NCI-H146 treated with DMSO at 0.1 percent for 48 hours (cell line): ENCODE data around the gene SHANK1.

Experiments
- DNase-seq: peaks from one replicate; lab custom pipeline; 2025; ENCODE audit not compliant: unreplicated experiment; lab: John Stamatoyannopoulos, UW

SHANK1 gene

DNA sequence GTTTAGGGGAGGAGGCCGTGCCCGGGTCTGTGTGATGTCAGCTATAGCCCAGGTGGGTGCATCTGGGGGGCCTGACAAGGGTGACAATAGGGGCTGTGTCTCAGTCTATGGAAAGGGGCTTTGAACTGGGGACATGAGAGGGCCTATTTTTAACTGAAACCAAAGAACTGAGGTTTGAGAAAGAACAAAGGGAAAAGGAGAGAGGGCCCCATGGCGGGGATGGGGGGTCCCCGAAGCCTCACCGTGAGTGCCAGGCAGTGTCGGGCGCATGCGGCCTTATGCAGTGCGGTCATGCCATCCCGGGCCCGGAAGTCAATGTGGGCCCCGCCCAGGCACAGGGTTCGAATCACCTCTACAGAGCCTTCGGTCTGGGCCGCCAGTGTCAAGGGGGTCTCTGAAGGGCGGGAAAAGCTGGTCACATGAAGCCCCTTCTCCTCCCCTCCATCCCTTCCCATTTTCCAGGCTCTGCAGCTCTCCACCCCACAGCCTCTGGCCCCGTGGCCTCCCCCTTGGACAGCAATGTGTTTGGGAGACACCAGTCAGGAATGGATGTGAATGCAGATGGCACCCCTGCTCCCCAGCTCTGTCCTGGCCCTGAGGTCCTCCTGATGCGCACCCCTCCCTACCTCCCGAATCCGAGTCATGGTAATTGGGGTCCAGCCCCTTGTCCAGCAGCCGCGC lies 5.9 kb downstream of the SHANK1 start:
- no peak for DNase-seq

DNA sequence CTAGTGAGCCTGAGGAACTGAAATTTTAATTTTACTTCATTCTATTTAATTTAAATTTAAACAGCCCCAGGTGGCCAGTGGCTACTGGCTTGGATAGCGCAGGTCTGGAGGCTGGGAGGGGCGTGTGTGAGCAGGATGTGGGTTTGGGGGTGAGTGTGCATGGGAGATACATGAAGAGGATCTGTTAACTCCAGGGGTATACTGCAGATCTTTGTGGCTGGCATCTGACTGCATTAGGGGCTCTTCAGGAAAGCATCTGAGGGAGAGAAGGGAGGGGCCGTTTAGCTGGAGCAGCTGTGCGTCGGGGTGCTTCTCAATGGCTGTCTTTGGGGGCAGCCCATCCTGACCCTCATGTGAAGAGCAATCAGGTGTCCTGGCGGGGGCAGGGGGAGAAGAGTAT lies 6.8 kb downstream of the SHANK1 start:
- no peak for DNase-seq

DNA sequence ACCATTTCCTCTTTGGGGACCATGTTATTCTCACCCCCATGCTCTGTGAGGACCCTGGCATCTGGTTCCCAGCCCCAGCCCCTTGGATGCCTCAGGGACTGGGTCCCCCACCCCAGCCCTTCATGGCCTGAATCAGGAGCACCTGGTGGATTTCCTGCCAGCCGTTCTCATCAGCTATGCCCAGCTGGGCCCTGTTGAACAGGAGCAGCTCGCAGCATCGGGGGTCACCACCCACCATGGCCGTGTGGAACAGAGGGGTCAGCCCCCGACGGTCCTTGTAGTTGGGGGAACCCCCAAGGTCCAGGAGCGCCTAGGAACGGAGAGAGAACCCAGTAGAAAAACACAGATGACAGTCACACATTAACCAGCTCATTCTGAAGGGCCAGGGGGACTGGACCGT lies 7.8 kb downstream of the SHANK1 start:
- DNase-seq = no peak

DNA sequence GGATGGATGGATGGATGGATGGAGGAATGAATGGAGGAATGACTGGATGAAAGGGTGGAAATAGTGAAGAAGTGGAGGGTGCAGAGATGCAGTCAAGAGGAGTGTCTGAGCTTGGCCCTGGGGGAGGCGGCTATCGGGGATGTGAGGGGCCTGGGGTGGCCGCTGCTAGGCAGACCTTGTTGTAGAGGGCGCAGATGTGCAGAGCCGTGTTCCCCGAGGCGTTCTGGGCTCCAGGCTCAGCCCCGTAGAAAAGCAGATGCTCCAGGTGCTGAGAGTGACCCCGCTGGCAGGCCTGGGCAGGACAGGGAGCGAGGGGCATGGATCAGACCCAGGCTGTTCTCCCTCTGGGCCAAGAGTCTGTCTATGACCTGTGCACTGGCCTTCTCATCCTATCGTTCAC lies 8.4 kb downstream of the SHANK1 start:
- no peak for DNase-seq

DNA sequence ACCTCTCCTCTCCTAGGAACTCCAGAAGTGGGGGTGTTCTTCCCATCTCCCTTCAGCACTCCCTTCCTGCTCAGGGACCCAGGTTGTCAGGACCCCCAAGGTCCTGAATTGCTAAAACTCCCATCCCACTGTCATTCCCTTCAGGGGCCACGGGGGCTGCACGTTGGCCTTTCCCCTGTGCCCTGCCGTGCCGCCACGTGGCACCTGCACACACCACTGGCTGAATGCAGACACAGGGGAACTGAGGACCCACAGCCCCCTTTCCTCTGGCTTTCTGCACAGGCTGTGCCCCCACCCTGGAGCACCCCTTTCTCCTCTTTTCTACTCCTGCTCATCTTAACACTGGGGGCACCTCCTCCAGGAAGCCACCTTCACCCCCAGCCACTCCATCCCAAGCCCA lies 9.0 kb downstream of the SHANK1 start:
- no peak for DNase-seq

DNA sequence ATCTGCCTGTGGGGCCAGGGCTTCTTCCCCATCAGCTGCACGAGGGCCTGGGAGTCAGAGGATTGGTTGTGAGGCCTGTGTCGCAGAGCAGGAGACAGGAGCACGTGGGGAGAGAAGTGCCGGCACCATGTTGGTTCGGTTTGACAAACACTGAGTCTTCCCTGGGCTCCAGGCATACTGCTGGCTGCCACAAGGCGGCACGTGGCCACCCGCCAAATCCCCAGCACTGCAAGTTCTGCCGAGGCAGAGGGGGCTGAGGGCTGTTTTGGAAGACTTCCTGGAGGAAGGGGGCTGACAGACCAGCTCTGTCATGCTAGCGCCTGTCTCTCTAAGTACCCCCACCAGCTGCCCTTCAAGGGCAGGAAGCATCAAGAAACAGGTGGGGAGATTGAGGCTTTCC lies 9.5 kb downstream of the SHANK1 start:
- no peak for DNase-seq

DNA sequence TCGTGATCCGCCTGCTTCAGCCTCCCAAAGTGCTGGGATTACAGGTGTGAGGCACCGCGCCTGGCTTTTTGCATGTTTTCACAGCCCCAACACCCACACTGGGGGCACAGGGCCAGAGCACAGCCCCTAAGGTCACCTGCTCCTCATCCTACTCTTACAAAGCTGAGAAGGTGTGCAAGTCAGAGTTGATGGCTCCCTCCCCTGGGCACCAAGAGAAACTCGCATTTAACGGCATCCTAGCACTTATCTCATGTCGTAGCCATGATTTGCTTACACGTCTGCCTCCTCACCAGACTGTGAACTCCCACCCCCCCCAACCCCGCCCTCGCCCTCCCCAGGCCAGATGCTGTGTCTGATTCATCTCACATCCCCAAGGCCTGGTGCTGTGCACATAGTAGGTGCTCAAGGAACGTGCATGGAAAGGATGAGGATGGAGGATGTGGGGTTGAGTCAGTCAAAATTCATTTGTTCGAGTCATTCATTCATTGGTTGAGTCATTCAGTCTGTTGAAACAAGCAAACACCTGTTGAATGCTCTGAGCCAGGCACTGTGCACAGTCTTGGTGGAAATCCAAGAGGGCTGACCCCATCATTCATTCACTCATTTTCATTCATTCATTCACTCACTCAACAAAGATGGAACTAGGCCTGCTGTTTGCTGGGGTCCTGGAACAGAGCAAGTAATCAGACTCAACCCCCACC lies 11.3 kb downstream of the SHANK1 start:
- no peak for DNase-seq

DNA sequence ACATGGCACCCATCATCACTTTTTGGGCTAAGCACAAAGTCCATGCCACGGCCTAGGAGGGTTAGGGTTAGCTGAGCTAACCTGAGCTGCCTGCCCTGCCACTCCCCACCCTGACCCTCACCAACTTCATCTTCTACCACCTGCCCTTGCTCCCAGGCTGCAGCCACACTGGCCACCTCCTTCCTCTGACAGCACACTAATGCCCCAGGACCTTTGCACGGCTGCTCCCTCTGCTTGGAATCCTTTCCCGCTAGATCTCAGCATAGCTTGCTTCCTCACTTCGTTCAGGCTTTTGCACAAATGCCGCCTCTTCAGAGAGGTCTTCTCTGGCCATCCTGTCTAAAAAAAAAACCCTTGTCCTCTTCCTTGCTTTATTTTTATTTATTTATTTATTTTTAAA lies 13.2 kb downstream of the SHANK1 start:
- no peak for DNase-seq

DNA sequence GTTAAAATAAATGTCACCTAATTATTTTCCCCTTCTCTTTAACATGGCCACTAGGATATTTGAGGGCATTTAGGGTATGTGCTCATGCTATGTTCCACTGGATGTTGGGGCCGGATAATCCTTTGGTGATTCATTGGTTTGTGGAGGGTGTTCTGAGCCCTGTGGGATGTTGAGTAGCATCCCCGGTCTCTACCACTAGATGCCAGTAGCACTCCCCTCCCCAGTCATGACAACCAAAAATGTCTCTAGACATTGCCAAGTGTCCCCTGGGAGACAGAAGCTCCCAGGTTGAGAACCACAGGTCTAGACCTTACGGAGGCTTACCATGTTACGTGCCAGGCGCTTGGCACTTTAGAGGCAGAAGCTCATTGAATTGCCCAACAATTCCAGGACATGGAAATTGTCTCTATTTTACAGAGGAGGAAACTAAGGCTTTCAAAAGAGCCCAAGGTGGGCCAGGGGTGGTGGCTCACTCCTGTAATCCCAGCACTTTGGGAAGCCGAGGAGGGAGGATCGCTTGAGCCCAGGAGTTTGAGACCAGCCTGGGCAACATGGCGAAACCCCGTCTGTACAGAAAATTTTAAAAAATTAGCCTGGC lies 14.1 kb downstream of the SHANK1 start:
- DNase-seq = no peak

DNA sequence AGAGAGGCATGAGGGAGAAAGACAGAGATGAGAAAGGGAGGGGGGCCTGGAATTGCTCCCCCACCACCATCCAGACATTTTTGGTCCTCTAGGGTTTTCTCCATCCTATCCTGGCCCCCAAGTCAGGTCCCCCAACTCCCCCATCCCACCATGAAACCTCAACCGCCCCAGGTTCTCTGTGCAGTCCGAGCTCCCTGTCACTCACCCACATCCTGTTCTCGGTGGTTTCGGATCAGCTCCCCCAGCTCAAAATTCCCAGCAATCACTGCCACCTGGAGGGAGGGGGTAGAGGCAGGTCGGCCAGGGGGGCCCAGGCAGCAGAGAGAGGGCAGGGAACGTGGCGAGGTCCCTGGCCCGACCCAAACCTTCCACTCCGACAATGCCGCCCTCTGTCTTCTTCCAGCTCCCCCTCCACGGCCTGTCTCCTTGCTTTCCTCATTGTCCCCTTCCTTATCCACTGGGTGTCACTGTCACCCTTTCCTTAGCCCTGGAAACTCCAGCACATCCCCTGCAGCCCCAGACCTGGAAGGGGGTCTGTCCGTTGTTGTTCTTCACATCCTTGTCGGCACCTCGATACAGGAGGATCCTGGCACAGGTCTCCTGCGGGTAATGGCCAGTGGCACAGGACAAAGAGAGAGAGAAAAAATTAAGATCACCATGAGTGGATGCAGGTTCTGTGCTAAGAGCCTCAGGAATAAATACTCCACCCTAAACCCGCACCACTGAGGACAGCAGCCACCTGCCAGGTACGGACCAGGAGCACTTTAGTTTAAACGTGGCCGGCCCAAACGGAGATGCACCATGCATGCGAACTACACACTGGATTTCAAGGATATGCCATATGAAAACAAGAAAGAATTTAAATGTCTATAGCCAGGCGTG lies 15.4 kb downstream of the SHANK1 start:
- DNase-seq = no peak

DNA sequence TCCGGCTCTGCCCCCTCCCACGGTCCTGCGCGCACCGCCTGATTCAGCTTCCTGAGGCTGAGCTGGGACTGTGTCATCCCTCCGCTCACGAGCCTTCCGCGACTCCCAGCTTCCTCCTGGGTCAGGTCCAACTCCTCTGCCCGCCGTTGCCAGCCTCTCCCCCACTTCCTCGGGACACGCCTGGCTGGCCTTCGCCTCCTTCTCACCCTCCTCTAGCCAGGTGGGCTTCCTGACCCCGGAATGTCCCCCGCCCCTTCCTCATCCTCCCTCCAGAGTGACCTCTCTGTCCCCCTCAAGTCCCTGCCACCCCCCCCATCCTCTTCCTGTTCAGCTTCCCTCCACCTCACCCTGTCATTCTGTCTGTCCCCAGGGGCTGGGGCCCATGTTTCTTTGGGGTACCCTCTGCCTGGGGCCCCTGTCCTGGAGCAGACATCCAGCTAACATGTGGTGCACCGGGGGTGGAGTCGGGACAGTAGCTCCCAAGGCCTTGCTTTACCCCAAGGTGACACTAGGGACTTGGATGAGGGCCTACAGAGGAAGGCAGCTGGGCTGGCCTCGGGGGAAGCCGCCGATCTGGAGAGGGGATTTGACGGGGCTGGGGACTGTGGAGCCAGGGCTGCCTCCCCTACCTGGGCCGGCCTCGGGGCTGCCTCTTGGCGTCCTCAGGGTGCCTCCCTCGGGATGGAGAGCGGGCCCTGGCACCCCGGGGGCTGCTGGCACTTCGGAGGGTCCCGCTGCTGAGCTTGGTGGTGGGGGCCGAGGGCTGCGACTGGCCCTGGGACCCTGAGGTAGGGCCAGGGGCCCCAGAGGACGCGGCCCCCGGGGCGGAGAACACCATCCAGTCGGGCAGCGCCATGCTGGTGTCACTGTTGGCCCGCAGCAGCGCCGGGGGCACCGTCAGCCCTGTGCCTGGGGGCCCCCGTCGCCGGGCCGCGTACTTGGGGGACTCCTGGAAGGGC lies 16.5 kb downstream of the SHANK1 start:
- no peak for DNase-seq

DNA sequence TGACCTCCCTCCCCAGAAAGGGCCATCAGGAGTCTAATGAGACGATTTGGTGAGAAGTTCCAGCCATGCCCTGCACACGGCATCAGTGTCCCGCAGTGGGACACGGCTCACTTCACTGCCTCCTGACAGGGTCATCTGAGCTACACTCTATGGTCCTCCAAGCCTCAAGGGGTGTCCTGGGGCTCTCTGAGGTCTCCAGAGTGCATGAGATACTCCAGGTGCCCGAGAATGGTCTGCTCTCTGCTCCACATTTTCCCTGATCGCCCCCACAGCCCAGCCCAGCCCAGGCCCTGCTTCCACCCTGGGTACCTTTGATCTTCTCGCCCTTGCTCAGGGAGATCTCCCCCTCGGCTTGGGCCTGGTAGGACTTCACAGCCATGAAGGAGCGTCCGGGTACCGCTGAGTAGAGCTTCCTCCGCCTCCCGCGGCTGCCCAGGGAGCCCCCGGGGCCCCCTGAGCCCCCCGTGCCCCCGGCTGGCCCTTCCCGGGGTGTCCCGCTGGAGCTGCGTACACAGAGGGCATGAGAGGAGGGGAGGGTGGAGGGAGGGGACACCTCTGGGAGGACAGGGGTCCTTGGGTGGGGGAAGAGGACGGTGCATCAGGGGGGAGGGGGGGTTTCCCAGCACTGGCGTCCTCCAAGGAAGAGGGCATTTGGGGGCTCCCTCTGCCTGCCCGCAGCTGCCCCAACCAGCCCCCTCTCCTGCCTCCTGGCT lies 17.3 kb downstream of the SHANK1 start:
- DNase-seq = no peak

DNA sequence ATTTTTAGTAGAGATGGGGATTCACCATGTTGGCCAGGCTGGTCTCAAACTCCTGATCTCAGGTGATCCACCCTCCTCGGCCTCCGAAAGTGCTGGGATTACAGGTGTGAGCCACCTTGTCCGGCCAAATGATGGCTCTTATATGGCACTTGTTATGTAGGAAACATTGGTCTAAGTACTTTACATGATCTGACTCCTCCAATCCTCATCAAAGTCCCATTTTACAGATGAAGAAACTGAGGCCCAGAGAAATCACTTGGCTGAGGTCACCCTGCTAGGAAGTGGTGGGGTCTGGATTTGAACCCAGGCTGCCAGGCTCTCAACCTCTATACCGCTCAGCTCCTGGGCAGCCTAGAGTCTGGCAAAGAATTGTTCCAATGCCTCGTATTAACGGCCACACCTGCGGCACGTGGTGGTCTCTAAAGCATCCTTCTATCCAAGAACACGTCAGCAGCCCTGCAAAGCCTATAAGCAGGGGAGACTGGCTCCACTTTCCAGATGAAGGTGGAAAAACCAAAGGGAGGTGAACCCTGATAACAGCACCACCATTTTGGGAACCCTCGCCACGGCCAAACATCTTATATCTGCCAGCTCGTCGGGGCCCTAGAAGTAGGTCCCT lies 18.1 kb downstream of the SHANK1 start:
- no peak for DNase-seq

DNA sequence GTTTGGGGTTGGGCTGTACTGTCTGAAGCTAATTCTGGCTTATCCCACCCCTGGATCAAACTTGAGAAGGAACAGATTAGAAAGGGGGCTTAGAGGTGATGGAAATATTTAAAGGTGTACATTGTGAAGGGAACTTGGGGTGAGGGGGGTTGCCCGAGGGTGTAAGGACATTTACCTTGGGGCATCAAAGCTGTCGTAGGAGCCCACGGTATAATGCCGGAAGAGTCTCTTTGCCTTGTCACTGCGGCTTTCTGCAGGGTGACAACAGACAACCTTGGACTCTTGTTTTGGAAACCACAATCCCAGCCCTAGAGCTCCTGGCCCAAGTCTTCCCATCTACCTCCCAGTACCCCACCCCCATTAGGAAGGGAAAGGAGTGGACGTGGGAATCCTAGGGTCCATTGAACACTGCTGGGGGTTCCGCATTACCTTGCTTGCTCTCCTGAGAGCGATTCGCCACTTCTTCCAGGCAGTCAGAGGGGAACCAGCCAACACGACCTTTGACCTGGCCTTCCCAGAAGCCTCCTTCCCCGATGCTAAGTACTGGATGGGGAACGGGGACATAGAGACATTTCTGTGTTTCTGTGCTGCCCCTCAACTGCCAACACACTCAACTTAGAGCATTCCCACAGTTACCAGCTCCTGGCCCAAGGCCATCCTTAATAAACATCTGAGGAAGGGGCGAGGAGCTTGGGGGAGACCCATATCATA lies 22.0 kb downstream of the SHANK1 start:
- DNase-seq = no peak

DNA sequence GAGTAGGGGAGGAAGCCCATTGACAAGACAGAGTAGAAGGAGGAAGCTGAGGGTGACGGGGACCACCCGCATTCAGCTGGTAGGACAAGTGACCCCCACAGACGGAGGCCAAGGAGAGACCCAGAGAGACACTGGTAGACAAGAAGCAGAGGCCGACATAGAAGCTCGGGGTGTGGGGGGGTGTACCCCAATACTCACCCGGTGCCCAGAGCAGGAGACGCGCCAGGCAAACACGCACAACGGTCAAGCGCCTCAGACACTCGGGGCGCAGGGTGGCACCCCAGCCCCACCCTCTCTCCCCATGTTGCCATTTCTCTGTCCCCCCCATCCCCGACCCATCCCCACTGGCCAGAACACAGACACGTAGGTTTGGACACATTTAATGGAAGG lies 23.5 kb downstream of the SHANK1 start:
- no peak for DNase-seq

DNA sequence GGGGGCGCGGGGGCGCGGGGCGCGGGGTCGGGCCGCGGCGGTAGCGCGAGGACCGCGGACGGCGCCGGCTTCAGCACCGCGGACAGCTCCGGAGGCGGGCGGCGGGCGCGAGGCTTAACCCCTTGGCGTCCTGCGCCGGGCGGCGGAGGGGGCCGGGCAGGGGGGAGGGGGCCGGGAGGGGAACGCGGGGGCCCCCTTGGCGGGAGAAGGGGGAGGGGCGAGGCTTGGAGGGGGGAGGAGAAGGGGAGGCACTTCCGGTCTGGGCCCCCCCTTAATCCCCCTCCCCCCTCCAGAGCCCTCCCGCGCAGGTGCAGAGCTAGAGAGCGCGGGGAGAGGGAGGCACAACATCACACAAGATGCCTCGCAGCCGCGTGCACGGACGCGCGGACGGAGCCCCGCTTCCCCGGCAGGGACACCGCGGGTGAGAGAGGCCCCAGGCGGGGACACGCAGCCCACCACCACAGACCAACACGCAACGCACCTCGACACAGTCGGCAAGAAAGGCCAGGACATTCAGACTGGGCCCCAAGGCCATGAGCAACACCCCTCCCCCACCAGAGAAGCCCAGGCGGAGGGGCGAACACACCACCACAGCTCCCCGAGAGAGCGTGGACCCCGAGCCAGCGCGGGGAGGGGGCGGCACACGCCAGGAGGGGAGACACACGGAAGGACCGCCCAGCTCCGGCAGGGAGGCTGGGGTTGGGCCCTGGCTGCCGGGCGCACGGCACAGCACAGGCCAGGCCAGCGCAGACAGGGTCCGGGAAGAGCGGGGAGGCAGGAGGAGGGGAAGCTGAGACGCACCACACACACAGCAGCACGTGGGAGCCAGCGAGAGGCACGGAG lies 24.1 kb downstream of the SHANK1 start:
- no peak for DNase-seq

DNA sequence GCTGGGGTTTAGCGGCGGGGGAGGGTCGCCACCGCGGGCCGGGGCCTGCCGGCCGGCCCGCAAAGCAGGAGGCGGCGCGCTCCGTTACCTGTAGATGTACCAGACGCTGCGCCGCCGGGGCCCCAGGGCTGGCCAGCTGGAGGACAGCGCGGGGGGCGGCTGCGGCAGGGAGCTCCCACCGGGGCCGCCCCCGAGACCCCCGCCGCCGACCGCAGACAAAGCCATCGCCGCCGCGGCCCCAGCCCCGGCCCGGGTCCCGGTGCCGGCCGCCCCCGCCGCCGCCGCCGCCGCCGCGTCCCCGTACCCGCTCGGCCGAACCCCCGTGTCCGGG lies 24.8 kb downstream of the SHANK1 start:
- DNase-seq = no peak
